ENCODE results near the gene ZNRF2. TPM values are rescaled to one million over a fixed set of nuclear protein-coding genes. Genes with fewer than 3 reads are reported as not detected.
A peak's percentile ranks its signal among the peaks of the same experiment; 100 is the strongest.
"Not testable (repeated sequence)": the region's sequence is repeated elsewhere in the genome, so short reads cannot be mapped to it uniquely, and the experiment has no call there.

The ZNRF2 gene
- total and polyA plus RNA-seq, 2 experiments from 2014 or later = 11.0 to 18.8 TPM

DNA sequence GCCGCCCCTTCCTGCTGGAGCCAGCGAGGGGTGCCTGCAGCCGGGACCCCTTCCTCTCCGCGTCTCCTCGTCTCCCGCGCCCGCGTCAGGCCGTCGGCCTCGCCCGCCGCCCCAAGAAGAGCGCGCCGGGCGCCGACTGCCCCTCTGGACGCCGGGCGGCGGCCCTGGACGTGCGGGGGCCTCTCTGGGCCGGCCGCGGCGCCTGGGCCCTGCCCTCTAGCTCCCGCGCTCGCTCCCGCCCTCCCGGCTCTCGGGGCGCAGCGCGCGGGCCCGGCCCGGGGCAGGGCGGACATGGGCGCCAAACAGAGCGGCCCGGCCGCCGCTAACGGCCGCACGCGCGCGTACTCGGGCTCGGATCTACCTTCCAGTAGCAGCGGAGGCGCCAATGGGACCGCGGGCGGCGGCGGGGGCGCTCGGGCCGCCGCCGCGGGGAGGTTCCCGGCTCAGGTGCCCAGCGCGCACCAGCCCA lies 704 bp downstream of the ZNRF2 start:
- WGBS (ENCODE audit: low lambda C conversion rate, missing lambda C conversion rate) = 3% methylated on average over 7 of the region's 72 CpGs
- no peaks in the 10 kb centered on the region for H3K36me3 ChIP-seq (replicated peaks; ENCODE audit: insufficient read depth, low read depth)
- DNase-seq (ENCODE audit: low spot score) = peak; percentile 76
- peaks cover 37% of the 10 kb centered on the region for H3K79me2 ChIP-seq
- H3K27ac ChIP-seq = peak overlapping the region; percentile 98
- H3K4me3 ChIP-seq = peak overlapping the region; percentile 62
- H3K4me2 ChIP-seq = peak overlapping the region; percentile 67
- peaks cover 25% of the 10 kb centered on the region for H3K4me1 ChIP-seq (ENCODE audit: insufficient read depth)
- no peaks in the 10 kb centered on the region for H3K9me3 ChIP-seq (ENCODE audit: low read depth)
- no peaks in the 10 kb centered on the region for H4K20me1 ChIP-seq (ENCODE audit: insufficient read depth, poor library complexity, severe bottlenecking)
- no peaks in the 10 kb centered on the region for H3K9me2 ChIP-seq (replicated peaks; ENCODE audit: insufficient read depth)
- H2AFZ ChIP-seq = peak overlapping the region; percentile 69
- TF ChIP-seq EZH2phosphoT487 (IDR thresholded peaks at IDR 0.05; ENCODE audit: low read depth, severe bottlenecking, unreplicated experiment) (no peak), EZH2 (IDR thresholded peaks at IDR 0.05; ENCODE audit: borderline replicate concordance) (no peak)
- TF ChIP-seq, protein P1, sequence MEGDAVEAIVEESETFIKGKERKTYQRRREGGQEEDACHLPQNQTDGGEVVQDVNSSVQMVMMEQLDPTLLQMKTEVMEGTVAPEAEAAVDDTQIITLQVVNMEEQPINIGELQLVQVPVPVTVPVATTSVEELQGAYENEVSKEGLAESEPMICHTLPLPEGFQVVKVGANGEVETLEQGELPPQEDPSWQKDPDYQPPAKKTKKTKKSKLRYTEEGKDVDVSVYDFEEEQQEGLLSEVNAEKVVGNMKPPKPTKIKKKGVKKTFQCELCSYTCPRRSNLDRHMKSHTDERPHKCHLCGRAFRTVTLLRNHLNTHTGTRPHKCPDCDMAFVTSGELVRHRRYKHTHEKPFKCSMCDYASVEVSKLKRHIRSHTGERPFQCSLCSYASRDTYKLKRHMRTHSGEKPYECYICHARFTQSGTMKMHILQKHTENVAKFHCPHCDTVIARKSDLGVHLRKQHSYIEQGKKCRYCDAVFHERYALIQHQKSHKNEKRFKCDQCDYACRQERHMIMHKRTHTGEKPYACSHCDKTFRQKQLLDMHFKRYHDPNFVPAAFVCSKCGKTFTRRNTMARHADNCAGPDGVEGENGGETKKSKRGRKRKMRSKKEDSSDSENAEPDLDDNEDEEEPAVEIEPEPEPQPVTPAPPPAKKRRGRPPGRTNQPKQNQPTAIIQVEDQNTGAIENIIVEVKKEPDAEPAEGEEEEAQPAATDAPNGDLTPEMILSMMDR (IDR thresholded peaks at IDR 0.05; ENCODE audit: poor library complexity) = no peak
- H3K27me3 ChIP-seq = no peaks in the 10 kb centered on the region

DNA sequence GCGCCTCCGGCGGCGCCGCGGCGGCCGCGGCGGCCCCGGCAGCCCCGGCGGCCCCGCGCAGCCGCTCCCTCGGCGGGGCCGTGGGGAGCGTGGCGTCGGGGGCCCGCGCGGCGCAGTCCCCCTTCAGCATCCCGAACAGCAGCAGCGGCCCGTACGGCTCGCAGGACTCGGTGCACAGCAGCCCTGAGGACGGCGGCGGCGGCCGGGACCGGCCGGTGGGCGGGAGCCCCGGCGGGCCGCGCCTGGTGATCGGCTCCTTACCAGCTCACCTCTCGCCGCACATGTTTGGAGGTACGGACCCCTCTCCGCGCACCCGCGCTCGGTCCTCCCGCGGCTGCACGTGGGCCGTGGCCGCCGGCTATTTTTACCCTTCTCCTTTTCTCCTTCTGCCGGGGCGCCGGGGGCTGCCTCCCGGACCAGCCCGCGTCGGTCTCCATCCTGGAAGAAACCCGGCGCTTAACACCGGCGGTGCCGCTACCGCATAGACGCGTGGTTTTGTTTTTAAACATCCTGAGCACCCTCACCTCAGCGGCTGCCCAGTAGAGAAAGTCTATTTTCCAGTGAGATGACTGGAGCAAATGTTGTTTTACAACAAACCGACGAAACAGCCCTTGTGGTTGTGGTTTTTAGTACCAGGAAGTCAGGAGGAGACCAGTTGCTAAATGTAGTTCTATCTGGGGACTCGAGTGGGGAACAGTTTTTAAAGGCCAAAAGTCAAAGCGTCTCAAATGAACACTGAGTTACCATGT lies 1.3 kb downstream of the ZNRF2 start:
- Histone ChIP-seq H3K4me1 (ENCODE audit: insufficient read depth) (peaks cover 24% of the 10 kb centered on the region), H2AFZ (peak overlapping the region; percentile 74), H3K79me2 (peaks cover 40% of the 10 kb centered on the region), H3K9me3 (ENCODE audit: low read depth) (no peaks in the 10 kb centered on the region), H3K27ac (peak overlapping the region; percentile 98), H3K4me2 (peak overlapping the region; percentile 82), H3K27me3 (no peaks in the 10 kb centered on the region), H4K20me1 (ENCODE audit: insufficient read depth, poor library complexity, severe bottlenecking) (no peaks in the 10 kb centered on the region), H3K36me3 (replicated peaks; ENCODE audit: insufficient read depth, low read depth) (no peaks in the 10 kb centered on the region), H3K9me2 (replicated peaks; ENCODE audit: insufficient read depth) (no peaks in the 10 kb centered on the region), H3K4me3 (peak overlapping the region; percentile 85)
- DNase-seq (ENCODE audit: low spot score) = peak; percentile 34
- TF ChIP-seq, protein P1 (IDR thresholded peaks at IDR 0.05; ENCODE audit: poor library complexity) = no peak
- no peak for TF ChIP-seq EZH2phosphoT487 (IDR thresholded peaks at IDR 0.05; ENCODE audit: low read depth, severe bottlenecking, unreplicated experiment)
- no peak for TF ChIP-seq EZH2 (IDR thresholded peaks at IDR 0.05; ENCODE audit: borderline replicate concordance)
- WGBS (ENCODE audit: low lambda C conversion rate, missing lambda C conversion rate) = 1% methylated on average over 41 of the region's 79 CpGs

DNA sequence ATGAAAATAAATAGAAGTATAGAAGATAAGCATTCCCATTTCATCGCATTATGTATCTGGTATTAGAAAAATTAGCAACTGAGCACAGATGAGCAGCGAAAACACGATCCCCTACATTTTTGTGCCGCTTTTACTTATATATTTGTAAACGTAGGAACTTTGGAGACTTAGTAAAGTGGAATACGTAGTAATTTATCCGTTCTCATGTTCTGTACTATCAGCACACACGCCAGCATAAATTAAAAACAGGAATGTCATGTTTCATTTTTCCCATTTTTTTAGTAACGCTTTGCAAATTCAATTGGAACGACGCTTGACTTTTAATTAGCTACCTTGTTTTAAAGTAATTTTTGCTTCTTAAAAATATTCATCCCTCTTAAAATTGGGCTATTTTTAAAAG lies 2.4 kb downstream of the ZNRF2 start:
- Histone ChIP-seq H3K79me2 (peaks cover 51% of the 10 kb centered on the region), H3K9me2 (replicated peaks; ENCODE audit: insufficient read depth) (no peaks in the 10 kb centered on the region), H3K4me2 (peak overlapping the region; percentile 82), H3K4me1 (ENCODE audit: insufficient read depth) (peaks cover 16% of the 10 kb centered on the region), H2AFZ (no peak overlapping the region), H3K4me3 (peak overlapping the region; percentile 85), H4K20me1 (ENCODE audit: insufficient read depth, poor library complexity, severe bottlenecking) (no peaks in the 10 kb centered on the region), H3K36me3 (replicated peaks; ENCODE audit: insufficient read depth, low read depth) (no peaks in the 10 kb centered on the region), H3K9me3 (ENCODE audit: low read depth) (no peaks in the 10 kb centered on the region), H3K27ac (peak overlapping the region; percentile 98), H3K27me3 (no peaks in the 10 kb centered on the region)
- 41% methylated on average over 11 of the region's 11 CpGs for WGBS (ENCODE audit: low lambda C conversion rate, missing lambda C conversion rate)
- no peak for TF ChIP-seq EZH2phosphoT487 (IDR thresholded peaks at IDR 0.05; ENCODE audit: low read depth, severe bottlenecking, unreplicated experiment)
- TF ChIP-seq, protein P1 (IDR thresholded peaks at IDR 0.05; ENCODE audit: poor library complexity) = no peak
- TF ChIP-seq EZH2 (IDR thresholded peaks at IDR 0.05; ENCODE audit: borderline replicate concordance) = no peak
- DNase-seq (ENCODE audit: low spot score) = no peak

DNA sequence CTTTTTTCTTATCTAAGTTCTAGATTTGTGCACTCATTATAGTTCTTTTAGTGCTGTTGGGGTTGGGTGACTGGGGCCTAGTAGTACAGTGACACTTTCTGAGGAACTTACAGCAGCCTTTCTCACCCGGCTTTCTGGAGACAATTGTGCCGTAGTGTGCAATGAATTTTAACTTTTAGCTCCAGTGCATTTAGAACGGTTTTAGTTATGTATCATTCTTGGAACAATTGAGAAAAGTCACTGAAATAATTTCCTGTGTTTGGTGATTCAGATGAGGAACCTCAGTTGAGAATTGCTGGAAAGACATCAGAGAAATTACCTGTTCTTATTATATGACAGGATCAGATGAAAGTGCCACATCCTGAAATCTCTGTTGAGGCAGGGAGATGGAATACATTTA lies 3.2 kb downstream of the ZNRF2 start:
- Histone ChIP-seq H3K79me2 (peaks cover 59% of the 10 kb centered on the region), H3K27ac (peak overlapping the region; percentile 16), H3K4me2 (peak overlapping the region; percentile 82), H3K4me1 (ENCODE audit: insufficient read depth) (peaks cover 11% of the 10 kb centered on the region)
- not testable (repeated sequence) for H3K9me2 ChIP-seq (replicated peaks; ENCODE audit: insufficient read depth); H2AFZ ChIP-seq; H3K27me3 ChIP-seq; DNase-seq (ENCODE audit: low spot score); H3K4me3 ChIP-seq; H4K20me1 ChIP-seq (ENCODE audit: insufficient read depth, poor library complexity, severe bottlenecking); H3K9me3 ChIP-seq (ENCODE audit: low read depth); H3K36me3 ChIP-seq (replicated peaks; ENCODE audit: insufficient read depth, low read depth)
- 63% methylated on average over 3 of the region's 3 CpGs for WGBS (ENCODE audit: low lambda C conversion rate, missing lambda C conversion rate)

DNA sequence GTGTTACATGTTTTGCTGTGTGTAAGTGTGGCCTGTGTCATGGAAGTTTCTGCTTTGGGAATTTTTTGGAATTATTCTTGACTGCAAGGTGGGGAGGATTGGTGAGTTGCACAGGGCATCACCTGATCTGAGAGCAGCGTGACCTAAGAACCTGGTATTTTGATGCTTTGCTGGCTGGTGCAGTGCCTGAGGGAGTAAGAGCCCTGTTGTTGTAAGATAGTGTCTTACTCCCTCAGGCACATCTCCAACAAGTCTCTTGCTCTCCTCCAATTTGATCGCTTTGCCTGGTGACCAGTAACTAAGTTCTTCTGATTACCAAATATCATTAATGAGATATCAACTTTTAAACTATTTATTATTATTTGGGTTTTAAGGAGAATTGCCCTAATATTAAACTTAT lies 5.2 kb downstream of the ZNRF2 start:
- H3K4me2 ChIP-seq = peak overlapping the region; percentile 36
- peaks cover 80% of the 10 kb centered on the region for H3K79me2 ChIP-seq
- H3K9me2 ChIP-seq (replicated peaks; ENCODE audit: insufficient read depth) = not testable (repeated sequence)

DNA sequence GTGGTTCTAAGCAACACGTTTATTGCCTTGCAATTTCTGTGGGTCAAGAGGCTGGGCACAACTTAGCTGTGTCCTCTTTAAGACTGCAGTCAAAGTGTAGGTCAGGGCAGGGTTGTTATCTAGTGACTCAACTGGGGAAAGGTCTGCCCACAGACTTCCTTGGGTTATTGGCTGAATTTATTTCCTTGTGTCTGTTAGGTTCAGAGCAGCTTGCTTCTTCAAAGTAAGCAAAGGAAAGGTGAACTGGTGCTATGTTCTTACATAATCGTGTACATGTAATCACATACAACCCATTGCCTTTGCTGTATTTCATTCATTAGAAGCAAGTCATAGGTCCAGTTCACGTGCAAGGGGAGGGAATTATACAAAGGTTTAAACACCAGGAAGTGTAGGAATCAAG lies 5.9 kb downstream of the ZNRF2 start:
- not testable (repeated sequence) for H3K27me3 ChIP-seq; H3K9me3 ChIP-seq (ENCODE audit: low read depth); H3K4me3 ChIP-seq; H3K9me2 ChIP-seq (replicated peaks; ENCODE audit: insufficient read depth); H3K36me3 ChIP-seq (replicated peaks; ENCODE audit: insufficient read depth, low read depth); H2AFZ ChIP-seq; H4K20me1 ChIP-seq (ENCODE audit: insufficient read depth, poor library complexity, severe bottlenecking)
- H3K27ac ChIP-seq = peak overlapping the region; percentile 20
- WGBS (ENCODE audit: low lambda C conversion rate, missing lambda C conversion rate) = 69% methylated on average over 3 of the region's 3 CpGs
- peak; percentile 37 for DNase-seq (ENCODE audit: low spot score)
- H3K4me2 ChIP-seq = peak overlapping the region; percentile 36
- H3K4me1 ChIP-seq (ENCODE audit: insufficient read depth) = peaks cover 11% of the 10 kb centered on the region
- H3K79me2 ChIP-seq = peaks cover 84% of the 10 kb centered on the region

More for the DNA sequence above, 5.2 kb downstream of the ZNRF2 start:
- 85% methylated on average over 2 of the region's 2 CpGs for WGBS (ENCODE audit: low lambda C conversion rate, missing lambda C conversion rate)
- H3K27ac ChIP-seq; H3K9me3 ChIP-seq (ENCODE audit: low read depth); H3K4me3 ChIP-seq; DNase-seq (ENCODE audit: low spot score); H3K27me3 ChIP-seq; H4K20me1 ChIP-seq (ENCODE audit: insufficient read depth, poor library complexity, severe bottlenecking); H2AFZ ChIP-seq; H3K36me3 ChIP-seq (replicated peaks; ENCODE audit: insufficient read depth, low read depth): not testable (repeated sequence)
- H3K4me1 ChIP-seq (ENCODE audit: insufficient read depth) = peaks cover 11% of the 10 kb centered on the region
